WTC11 (cell line): ENCODE data around the gene SALL1. TPM values are rescaled to one million over a fixed set of nuclear protein-coding genes. Genes with fewer than 3 reads are reported as not detected.

Experiments used
- ATAC-seq: fragments of 200-7000 bp; cut with Tn5 transposase; 2 replicates; pipeline ENCODE4 v1.10.0; 2021; ENCODE audit warnings: mild to moderate bottlenecking, moderate library complexity
- Bru-seq: library from RNA; stranded (reverse); fragments of 400-500 nt; gene quantifications from one replicate; lab custom pipeline; 2021; lab: Mats Ljungman, UMichigan
- CTCF ChIA-PET: fragments of 300-600 bp; sonication (Branson Sonifier 250); formaldehyde crosslinking; loops from one replicate; lab custom pipeline; 2021; ENCODE audit warnings: antibody characterized with exemption; lab: Charles Lee
- POLR2A ChIA-PET: fragments of 350-600 bp; sonication (Branson Sonifier 250); formaldehyde crosslinking; loops from one replicate; lab custom pipeline; 2021; ENCODE audit warnings: antibody characterized with exemption; lab: Charles Lee
- DNase-seq: peaks from one replicate; pipeline ENCODE4 v3.0.0; 2021; ENCODE audit warnings: low spot score
- H3K27ac Mint-ChIP-seq: 2 replicates; pipeline ENCODE4 v1.8.0; 2021; ENCODE audit warnings: mixed read lengths
- H3K27me3 Mint-ChIP-seq: 2 replicates; pipeline ENCODE4 v1.8.0; 2021; ENCODE audit warnings: low read depth, mild to moderate bottlenecking, moderate library complexity, mixed read lengths
- H3K36me3 Mint-ChIP-seq: 2 replicates; pipeline ENCODE4 v1.8.0; 2021; ENCODE audit warnings: mixed read lengths
- H3K4me1 Mint-ChIP-seq: 2 replicates; pipeline ENCODE4 v1.8.0; 2022; ENCODE audit warnings: mixed read lengths
- H3K4me3 Mint-ChIP-seq: 2 replicates; pipeline ENCODE4 v1.8.0; 2021; ENCODE audit warnings: mild to moderate bottlenecking, moderate library complexity, mixed read lengths
- H3K9me3 Mint-ChIP-seq: 2 replicates; pipeline ENCODE4 v1.8.0; 2021; ENCODE audit warnings: mixed read lengths
- ATF3 ChIP-seq: sonication (generic); formaldehyde crosslinking; conservative IDR thresholded peaks from 2 replicates; pipeline ENCODE4 v1.8.1; 2022; ENCODE audit warnings: mild to moderate bottlenecking, missing genetic modification reagents
- CREB1 ChIP-seq: sonication (generic); formaldehyde crosslinking; IDR thresholded peaks from 2 replicates; pipeline ENCODE4 v1.8.0; 2023; ENCODE audit warnings: mild to moderate bottlenecking, missing genetic modification reagents
- E2F1 ChIP-seq: sonication (generic); formaldehyde crosslinking; IDR thresholded peaks from 2 replicates; pipeline ENCODE4 v1.8.0; 2022; ENCODE audit warnings: mild to moderate bottlenecking, missing genetic modification reagents
- ERG ChIP-seq: fragments of 250-450 bp; sonication (Bioruptor Pico); IDR thresholded peaks from 2 replicates; pipeline ENCODE4 v1.8.0; 2021; ENCODE audit warnings: mild to moderate bottlenecking
- ESRRA ChIP-seq: sonication (generic); formaldehyde crosslinking; IDR thresholded peaks from 2 replicates; pipeline ENCODE4 v1.8.1; 2022; ENCODE audit warnings: mild to moderate bottlenecking, missing genetic modification reagents, borderline replicate concordance
- FOXP1 ChIP-seq: sonication (generic); formaldehyde crosslinking; IDR thresholded peaks from 2 replicates; pipeline ENCODE4 v1.8.0; 2022; ENCODE audit warnings: missing genetic modification reagents, mild to moderate bottlenecking, moderate library complexity, borderline replicate concordance
- GABPB1 ChIP-seq: sonication (generic); formaldehyde crosslinking; IDR thresholded peaks from 2 replicates; pipeline ENCODE4 v1.8.1; 2023; ENCODE audit warnings: mild to moderate bottlenecking, missing genetic modification reagents
- HMGA2 ChIP-seq: fragments of 250-450 bp; sonication (Bioruptor Pico); IDR thresholded peaks from 2 replicates; pipeline ENCODE4 v1.4.0; 2021; ENCODE audit warnings: mild to moderate bottlenecking, moderate library complexity
- IRF1 ChIP-seq: sonication (generic); formaldehyde crosslinking; IDR thresholded peaks from 2 replicates; pipeline ENCODE4 v1.8.0; 2023; ENCODE audit warnings: missing genetic modification reagents
- NFATC4 ChIP-seq: fragments of 250-450 bp; sonication (Bioruptor Pico); IDR thresholded peaks from 2 replicates; pipeline ENCODE4 v1.9.0; 2021; ENCODE audit warnings: mild to moderate bottlenecking
- SMAD4 ChIP-seq: sonication (generic); formaldehyde crosslinking; IDR thresholded peaks from 2 replicates; pipeline ENCODE4 v1.8.0; 2022; ENCODE audit warnings: mild to moderate bottlenecking, missing genetic modification reagents
- ZBTB21 ChIP-seq: sonication (generic); formaldehyde crosslinking; IDR thresholded peaks from 2 replicates; pipeline ENCODE4 v1.8.1; 2023; ENCODE audit warnings: mild to moderate bottlenecking, missing genetic modification reagents, borderline replicate concordance
- ZNF219 ChIP-seq: sonication (generic); formaldehyde crosslinking; IDR thresholded peaks from 2 replicates; pipeline ENCODE4 v1.8.0; 2023; ENCODE audit warnings: missing genetic modification reagents, mild to moderate bottlenecking, borderline replicate concordance
- ZNF232 ChIP-seq: sonication (generic); formaldehyde crosslinking; IDR thresholded peaks from 2 replicates; pipeline ENCODE4 v1.8.0; 2022; ENCODE audit warnings: mild to moderate bottlenecking, missing genetic modification reagents
- long read RNA-seq, 3 experiments: library from RNA in 1 of 3; library from capped mRNA in 1 of 3; library from polyadenylated mRNA in 1 of 3; unstranded in 2 of 3; stranded (forward) in 1 of 3; transcript quantifications; one replicate each; pipeline ENCODE4 v2.0.0, GENCODE V29; 2021
- total RNA-seq: library from RNA; stranded (reverse); gene quantifications from 3 replicates; pipeline ENCODE4 v1.2.3, GENCODE V29; 2021
- TF ChIP-seq, protein P1 (sequence below): sonication (generic); formaldehyde crosslinking; IDR thresholded peaks from 2 replicates; pipeline ENCODE4 v1.8.1; 2023; ENCODE audit warnings: mild to moderate bottlenecking, missing genetic modification reagents
- TF ChIP-seq, protein P2 (sequence below): sonication (generic); formaldehyde crosslinking; IDR thresholded peaks from 2 replicates; pipeline ENCODE4 v1.8.1; 2022; ENCODE audit warnings: missing genetic modification reagents, borderline replicate concordance

SALL1 gene
- total RNA-seq (63.9 to 67.0 TPM (median 65.0 TPM) in 3 replicates), Bru-seq, nascent RNA (percentile 94 among the genes with signal in this experiment)
- long read RNA-seq, experiment 1, full-length matches to known transcripts, result 78 of 178 reads
- long read RNA-seq, experiment 1, partial matches to known transcripts, result 53 of 178 reads
- long read RNA-seq, experiment 1, other reads (novel, unspliced or antisense), result 47 of 178 reads
- long read RNA-seq, experiment 2, full-length matches to known transcripts, result 13 of 70 reads
- long read RNA-seq, experiment 2, partial matches to known transcripts, result 37 of 70 reads
- long read RNA-seq, experiment 2, other reads (novel, unspliced or antisense), result 20 of 70 reads
- long read RNA-seq, experiment 3, partial matches to known transcripts, result 0 of 1 reads
- long read RNA-seq, experiment 3, other reads (novel, unspliced or antisense), result 1 of 1 reads

DNA sequence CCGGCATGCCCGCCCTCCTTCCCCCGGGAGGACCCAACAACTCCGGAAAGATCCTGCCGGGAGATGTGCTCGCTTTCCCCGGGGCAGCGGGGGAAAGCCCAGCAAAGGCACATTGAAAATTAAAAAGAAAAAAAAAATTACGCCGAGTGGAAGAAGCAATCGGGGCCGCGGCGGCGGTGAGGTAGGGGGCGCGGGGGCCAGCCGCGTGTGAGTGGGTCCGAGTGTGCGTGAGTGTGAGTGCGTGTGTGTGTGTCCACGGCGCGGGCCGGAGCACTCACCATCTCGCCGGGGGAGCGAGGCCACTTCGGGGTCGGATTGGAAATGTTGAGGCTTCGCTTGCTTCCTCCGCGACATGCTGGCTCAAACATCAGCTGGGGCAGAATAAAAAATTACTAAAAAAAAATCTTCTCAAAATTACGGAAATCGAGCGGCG is at the start of gene SALL1:
Gene SALL1 (minus strand): TSS at position 383 of the 433 bp plus-strand sequence. CDS start 29 bp downstream, at position 354.
- no peak for ATAC-seq
- peak within 1 kb of the TSS; percentile 90 for H3K4me3 Mint-ChIP-seq
- POLR2A ChIA-PET, result no interaction called here
- H3K27me3 Mint-ChIP-seq, result peaks cover 10% of the 10 kb centered on the region
- CTCF ChIA-PET, result no interaction called here
- peak within 1 kb of the TSS; percentile 70 for H3K27ac Mint-ChIP-seq
- H3K36me3 Mint-ChIP-seq, result peaks cover 2% of the 10 kb centered on the region
- H3K4me1 Mint-ChIP-seq, result peaks cover 51% of the 10 kb centered on the region
- DNase-seq, result no peak
- TF ChIP-seq SMAD4, result no peak
- TF ChIP-seq ZNF232 (CRISPR knock-in tag), result no peak
- TF ChIP-seq GABPB1 (CRISPR knock-in tag), result no peak
- TF ChIP-seq, all 79 proteins: peak for 0
- no peaks in the 10 kb centered on the region for H3K9me3 Mint-ChIP-seq

DNA sequence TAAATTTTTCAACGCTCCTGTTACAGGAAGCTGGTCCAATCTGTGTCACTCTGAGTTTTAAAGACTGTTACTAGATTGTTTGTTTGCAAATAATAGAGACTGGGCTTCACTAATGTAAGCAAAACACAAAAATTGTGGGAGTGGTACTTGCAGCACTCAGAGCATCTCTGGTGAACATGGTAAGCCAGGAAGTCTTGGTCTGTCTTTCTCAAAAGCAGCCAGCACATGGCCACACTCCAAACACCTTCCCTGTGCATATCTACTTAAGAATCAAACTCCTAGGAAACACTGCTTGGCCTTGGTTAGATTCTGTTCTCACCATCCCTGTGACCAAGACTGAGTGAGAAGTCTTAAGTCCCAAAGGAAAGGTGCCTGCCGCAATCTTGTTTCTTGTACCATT is 49.7 kb upstream of the SALL1 start:
- Mint-ChIP-seq H3K4me1 (no peaks in the 10 kb centered on the region), H3K36me3 (peaks cover 12% of the 10 kb centered on the region), H3K9me3 (peaks cover 30% of the 10 kb centered on the region), H3K27me3 (no peaks in the 10 kb centered on the region; the same call in 1 of the 2 replicates), H3K4me3 (no peak overlapping the region), H3K27ac (no peak overlapping the region)
- ChIA-PET POLR2A (no interaction called here), CTCF (no interaction called here)
- ATAC-seq (no peak), DNase-seq (no peak)
- no peak for TF ChIP-seq CREB1 (CRISPR knock-in tag)
- TF ChIP-seq, protein P1, sequence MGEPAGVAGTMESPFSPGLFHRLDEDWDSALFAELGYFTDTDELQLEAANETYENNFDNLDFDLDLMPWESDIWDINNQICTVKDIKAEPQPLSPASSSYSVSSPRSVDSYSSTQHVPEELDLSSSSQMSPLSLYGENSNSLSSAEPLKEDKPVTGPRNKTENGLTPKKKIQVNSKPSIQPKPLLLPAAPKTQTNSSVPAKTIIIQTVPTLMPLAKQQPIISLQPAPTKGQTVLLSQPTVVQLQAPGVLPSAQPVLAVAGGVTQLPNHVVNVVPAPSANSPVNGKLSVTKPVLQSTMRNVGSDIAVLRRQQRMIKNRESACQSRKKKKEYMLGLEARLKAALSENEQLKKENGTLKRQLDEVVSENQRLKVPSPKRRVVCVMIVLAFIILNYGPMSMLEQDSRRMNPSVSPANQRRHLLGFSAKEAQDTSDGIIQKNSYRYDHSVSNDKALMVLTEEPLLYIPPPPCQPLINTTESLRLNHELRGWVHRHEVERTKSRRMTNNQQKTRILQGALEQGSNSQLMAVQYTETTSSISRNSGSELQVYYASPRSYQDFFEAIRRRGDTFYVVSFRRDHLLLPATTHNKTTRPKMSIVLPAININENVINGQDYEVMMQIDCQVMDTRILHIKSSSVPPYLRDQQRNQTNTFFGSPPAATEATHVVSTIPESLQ (CRISPR knock-in tag), result no peak
- TF ChIP-seq SMAD4, result no peak
- TF ChIP-seq ATF3 (CRISPR knock-in tag), result no peak
- no peak for TF ChIP-seq ERG (CRISPR knock-in tag)
- TF ChIP-seq, protein P2, sequence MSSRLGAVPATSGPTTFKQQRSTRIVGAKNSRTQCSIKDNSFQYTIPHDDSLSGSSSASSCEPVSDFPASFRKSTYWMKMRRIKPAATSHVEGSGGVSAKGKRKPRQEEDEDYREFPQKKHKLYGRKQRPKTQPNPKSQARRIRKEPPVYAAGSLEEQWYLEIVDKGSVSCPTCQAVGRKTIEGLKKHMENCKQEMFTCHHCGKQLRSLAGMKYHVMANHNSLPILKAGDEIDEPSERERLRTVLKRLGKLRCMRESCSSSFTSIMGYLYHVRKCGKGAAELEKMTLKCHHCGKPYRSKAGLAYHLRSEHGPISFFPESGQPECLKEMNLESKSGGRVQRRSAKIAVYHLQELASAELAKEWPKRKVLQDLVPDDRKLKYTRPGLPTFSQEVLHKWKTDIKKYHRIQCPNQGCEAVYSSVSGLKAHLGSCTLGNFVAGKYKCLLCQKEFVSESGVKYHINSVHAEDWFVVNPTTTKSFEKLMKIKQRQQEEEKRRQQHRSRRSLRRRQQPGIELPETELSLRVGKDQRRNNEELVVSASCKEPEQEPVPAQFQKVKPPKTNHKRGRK, result no peak
- no peak for TF ChIP-seq IRF1 (CRISPR knock-in tag)
- no peak for TF ChIP-seq ZNF219 (CRISPR knock-in tag)
- TF ChIP-seq FOXP1, result no peak
- no peak for TF ChIP-seq E2F1 (CRISPR knock-in tag)
- no peak for TF ChIP-seq NFATC4 (CRISPR knock-in tag)
- no peak for TF ChIP-seq ZBTB21
- TF ChIP-seq HMGA2 (CRISPR knock-in tag), result no peak
- no peak for TF ChIP-seq ESRRA (CRISPR knock-in tag)
